Right lobe of liver (tissue), 4 donors: ENCODE results near the gene DUS2.
"Not testable (repeated sequence)": the region's sequence is repeated elsewhere in the genome, so short reads cannot be mapped to it uniquely, and the experiment has no call there.

Experiments used
- CTCF ChIP-seq, 4 donors: fragments of 200-600 bp in 3 of 4; fragments of 450-650 bp in 1 of 4; IDR thresholded peaks; one replicate each; pipeline versions ENCODE4 v1.5.1 to v1.8.0; 2016 to 2022; ENCODE audit warnings: antibody characterized with exemption in 4 of 4, mild to moderate bottlenecking in 2 of 4
- POLR2A ChIP-seq: fragments of 450-650 bp; IDR thresholded peaks from one replicate; pipeline ENCODE4 v1.6.1; 2017; ENCODE audit warnings: antibody characterized with exemption, mild to moderate bottlenecking
- donor health status: DM: no; HTN: no; CAD: no.
- donor health status: DM: no; HTN: no; CAD: no.
- donor health status: DM: no; HTN: yes; CAD: no.

GRCh38 chr16:68009872-68010271 lies 13.2 kb upstream of the DUS2 start:
- TF ChIP-seq CTCF (IDR thresholded peaks at IDR 0.05); POLR2A: not testable (repeated sequence)
